ENCODE measurements around the gene STK32B.

- TF ChIP-seq CTCF (tag by site-specific recombination; IDR thresholded peaks at IDR 0.05) (no peak), SCRT1 (tag by site-specific recombination; IDR thresholded peaks at IDR 0.05; ENCODE audit: borderline replicate concordance) (no peak), PRDM10 (tag by site-specific recombination; IDR thresholded peaks at IDR 0.05) (no peak), ZNF585B (tag by site-specific recombination; IDR thresholded peaks at IDR 0.05) (no peak), ZNF138 (tag by site-specific recombination; IDR thresholded peaks at IDR 0.05; ENCODE audit: borderline replicate concordance) (no peak), GLIS2 (tag by site-specific recombination; IDR thresholded peaks at IDR 0.05) (no peak), KLF16 (tag by site-specific recombination; IDR thresholded peaks at IDR 0.05) (no peak), ZBTB6 (tag by site-specific recombination; IDR thresholded peaks at IDR 0.05) (no peak), ZNF174 (tag by site-specific recombination; IDR thresholded peaks at IDR 0.05) (no peak), PRDM4 (tag by site-specific recombination; IDR thresholded peaks at IDR 0.05) (no peak)
Observed at GRCh38 chr4:5222951-5223350, 171.7 kb downstream of the STK32B start.

All from HEK293 (cell line).